Liver (tissue), 3 donors: ENCODE results near the gene ADCYAP1R1.

Source experiments
- ATF3 ChIP-seq: IDR thresholded peaks from 2 replicates; pipeline ENCODE4 v1.6.1; 2016; ENCODE audit warnings: antibody characterized with exemption
- CTCF ChIP-seq: fragments of 150-350 bp; IDR thresholded peaks from 2 replicates; pipeline ENCODE4 v1.5.1; 2017; ENCODE audit warnings: improper control_type of control experiment, low read depth, low read length; ENCODE audit not compliant: missing input control
- FOXA1 ChIP-seq: IDR thresholded peaks from 2 replicates; pipeline ENCODE4 v1.6.1; 2016; ENCODE audit warnings: antibody characterized with exemption
- FOXA2 ChIP-seq: IDR thresholded peaks from 2 replicates; pipeline ENCODE4 v1.6.1; 2016; ENCODE audit warnings: antibody characterized with exemption
- GABPA ChIP-seq, 2 donors: IDR thresholded peaks in 1 of 2; conservative IDR thresholded peaks in 1 of 2; 2 replicates each; pipeline ENCODE4 v1.6.1; 2016; ENCODE audit warnings: antibody characterized with exemption in 2 of 2, mild to moderate bottlenecking in 1 of 2, moderate library complexity in 1 of 2
- HNF4G ChIP-seq: IDR thresholded peaks from 2 replicates; pipeline ENCODE4 v1.6.1; 2016; ENCODE audit warnings: antibody characterized with exemption
- JUND ChIP-seq, 2 donors: IDR thresholded peaks; 2 replicates each; pipeline ENCODE4 v1.6.1; 2016; ENCODE audit warnings: antibody characterized with exemption in 2 of 2
- MAX ChIP-seq: IDR thresholded peaks from 2 replicates; pipeline ENCODE4 v1.6.1; 2016; ENCODE audit warnings: antibody characterized with exemption
- RAD21 ChIP-seq, 2 donors: IDR thresholded peaks; 2 replicates each; pipeline ENCODE4 v1.6.1; 2016; ENCODE audit warnings: antibody characterized with exemption in 2 of 2, mild to moderate bottlenecking in 2 of 2
- REST ChIP-seq: IDR thresholded peaks from 2 replicates; pipeline ENCODE4 v1.6.1; 2016; ENCODE audit warnings: antibody characterized with exemption, mild to moderate bottlenecking
- SP1 ChIP-seq: IDR thresholded peaks from 2 replicates; pipeline ENCODE4 v1.6.1; 2018; ENCODE audit warnings: antibody characterized with exemption, mild to moderate bottlenecking
- TAF1 ChIP-seq: conservative IDR thresholded peaks from 2 replicates; pipeline ENCODE4 v1.6.1; 2016; ENCODE audit warnings: antibody characterized with exemption, mild to moderate bottlenecking
- YY1 ChIP-seq: IDR thresholded peaks from 2 replicates; pipeline ENCODE4 v1.6.1; 2016; ENCODE audit warnings: antibody characterized with exemption, mild to moderate bottlenecking
- ZBTB33 ChIP-seq: IDR thresholded peaks from 2 replicates; pipeline ENCODE4 v1.6.1; 2016; ENCODE audit warnings: antibody characterized with exemption
- donor health status: healthy.
- donor health status: healthy.

GRCh38 chr7:31071645-31072029 lies 19.5 kb downstream of the ADCYAP1R1 start:
- TF ChIP-seq FOXA2 (no peak), CTCF (no peak), TAF1 (no peak), GABPA (IDR thresholded peaks at IDR 0.05 in 1 of 2, conservative IDR thresholded peaks at IDR 0.05 in 1 of 2) (no peak), SP1 (no peak), REST (no peak), RAD21 (IDR thresholded peaks at IDR 0.05) (no peak), JUND (IDR thresholded peaks at IDR 0.05) (no peak), YY1 (no peak), FOXA1 (no peak), ZBTB33 (no peak), HNF4G (no peak), ATF3 (no peak), MAX (no peak)
